ENCODE data around the gene TUB. TPM values are rescaled to one million over a fixed set of nuclear protein-coding genes. Genes with fewer than 3 reads are reported as not detected.

Gene TUB
- total RNA-seq, 1 experiment from 2014 or later = 3.3 TPM

DNA sequence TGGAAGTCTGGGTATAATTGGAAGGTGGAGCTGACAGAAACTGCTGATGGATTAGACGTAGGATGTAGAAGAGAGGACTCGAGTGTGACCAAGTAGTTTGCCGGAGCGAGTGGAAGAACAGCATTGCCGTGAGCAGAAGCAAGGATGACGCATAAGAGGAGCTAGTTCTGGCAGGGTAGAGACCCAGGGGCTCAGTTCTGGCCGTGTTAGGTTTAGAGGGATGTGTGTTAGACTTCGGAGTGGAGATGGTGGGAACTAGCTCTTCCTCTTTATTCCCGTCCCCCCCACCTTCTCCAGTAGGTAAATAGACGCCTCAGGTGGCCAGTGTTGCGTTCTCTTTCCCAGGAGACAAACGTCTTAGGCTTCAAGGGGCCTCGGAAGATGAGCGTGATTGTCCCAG lies 19.1 kb downstream of the TUB start:
- H3K9me3 ChIP-seq (ENCODE audit: low read length) = no peaks in the 10 kb centered on the region
- no TSS peak for BruUV-seq (replicated peaks)
- H2AFZ ChIP-seq (ENCODE audit: low read length) = no peak overlapping the region
- H3K4me2 ChIP-seq (ENCODE audit: low read length) = no peak overlapping the region
- no peaks in the 10 kb centered on the region for H4K20me1 ChIP-seq (ENCODE audit: low read length)
- no peak for ATAC-seq
- no peaks in the 10 kb centered on the region for H3K79me2 ChIP-seq (ENCODE audit: low read length)
- TF ChIP-seq EZH2 (IDR thresholded peaks at IDR 0.05; ENCODE audit: low read length, unreplicated experiment) (no peak), EZH2phosphoT487 (IDR thresholded peaks at IDR 0.05; ENCODE audit: borderline replicate concordance, low read length) (no peak)
- TF ChIP-seq, protein P1, sequence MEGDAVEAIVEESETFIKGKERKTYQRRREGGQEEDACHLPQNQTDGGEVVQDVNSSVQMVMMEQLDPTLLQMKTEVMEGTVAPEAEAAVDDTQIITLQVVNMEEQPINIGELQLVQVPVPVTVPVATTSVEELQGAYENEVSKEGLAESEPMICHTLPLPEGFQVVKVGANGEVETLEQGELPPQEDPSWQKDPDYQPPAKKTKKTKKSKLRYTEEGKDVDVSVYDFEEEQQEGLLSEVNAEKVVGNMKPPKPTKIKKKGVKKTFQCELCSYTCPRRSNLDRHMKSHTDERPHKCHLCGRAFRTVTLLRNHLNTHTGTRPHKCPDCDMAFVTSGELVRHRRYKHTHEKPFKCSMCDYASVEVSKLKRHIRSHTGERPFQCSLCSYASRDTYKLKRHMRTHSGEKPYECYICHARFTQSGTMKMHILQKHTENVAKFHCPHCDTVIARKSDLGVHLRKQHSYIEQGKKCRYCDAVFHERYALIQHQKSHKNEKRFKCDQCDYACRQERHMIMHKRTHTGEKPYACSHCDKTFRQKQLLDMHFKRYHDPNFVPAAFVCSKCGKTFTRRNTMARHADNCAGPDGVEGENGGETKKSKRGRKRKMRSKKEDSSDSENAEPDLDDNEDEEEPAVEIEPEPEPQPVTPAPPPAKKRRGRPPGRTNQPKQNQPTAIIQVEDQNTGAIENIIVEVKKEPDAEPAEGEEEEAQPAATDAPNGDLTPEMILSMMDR (conservative IDR thresholded peaks at IDR 0.05; ENCODE audit: low read depth, low read length) = no peak
- no peak for DNase-seq
- POLR2A ChIA-PET (ENCODE audit: unreplicated experiment) = interaction anchor here (0.7 kb wide), 1 partner anchor 97 kb away, joined by 4 read pairs; no protein-coding TSS in a partner anchor
- H3K4me3 ChIP-seq (ENCODE audit: low read length) = no peak overlapping the region
- intact Hi-C loops (cut with micrococcal nuclease) = no loop called here
- CTCF ChIA-PET = interaction anchor here (2.1 to 2.6 kb wide), 2 partner anchors 68 to 94 kb away, joined by 35 to 49 read pairs; no protein-coding TSS in a partner anchor
- no peaks in the 10 kb centered on the region for H3F3A ChIP-seq (ENCODE audit: low read length, unreplicated experiment)
- no peaks in the 10 kb centered on the region for H3K9me2 ChIP-seq (replicated peaks; ENCODE audit: low read length)
- H3K9ac ChIP-seq (ENCODE audit: low read length) = no peak overlapping the region
- no peak overlapping the region for H3K27ac ChIP-seq (ENCODE audit: low read length)
- H3K36me3 ChIP-seq (ENCODE audit: low read depth, low read length) = no peaks in the 10 kb centered on the region
- no peaks in the 10 kb centered on the region for H3K27me3 ChIP-seq (ENCODE audit: low read length)
- no peaks in the 10 kb centered on the region for H3K4me1 ChIP-seq (ENCODE audit: insufficient read depth, low read length)

DNA sequence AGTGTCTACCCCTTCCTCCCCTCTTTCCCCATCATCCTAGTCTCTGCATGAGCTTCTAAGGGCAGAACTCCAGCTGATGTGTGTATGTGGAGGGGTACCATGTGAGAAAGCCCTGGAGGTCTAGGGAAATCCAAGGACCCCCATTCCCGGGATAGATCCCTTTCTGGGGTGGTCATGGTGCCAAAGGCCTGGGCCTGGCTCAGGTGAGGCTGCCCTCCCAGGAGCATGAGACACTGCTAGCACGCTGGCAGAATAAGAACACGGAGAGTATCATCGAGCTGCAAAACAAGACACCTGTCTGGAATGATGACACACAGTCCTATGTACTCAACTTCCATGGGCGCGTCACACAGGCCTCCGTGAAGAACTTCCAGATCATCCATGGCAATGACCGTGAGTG lies 19.6 kb downstream of the TUB start:
- Histone ChIP-seq H3K4me1 (ENCODE audit: insufficient read depth, low read length) (no peaks in the 10 kb centered on the region), H3K79me2 (ENCODE audit: low read length) (no peaks in the 10 kb centered on the region), H3K36me3 (ENCODE audit: low read depth, low read length) (no peaks in the 10 kb centered on the region), H3K9me3 (ENCODE audit: low read length) (no peaks in the 10 kb centered on the region), H2AFZ (ENCODE audit: low read length) (no peak overlapping the region), H4K20me1 (ENCODE audit: low read length) (no peaks in the 10 kb centered on the region), H3K9me2 (replicated peaks; ENCODE audit: low read length) (no peaks in the 10 kb centered on the region), H3K27ac (ENCODE audit: low read length) (no peak overlapping the region), H3K9ac (ENCODE audit: low read length) (no peak overlapping the region), H3F3A (ENCODE audit: low read length, unreplicated experiment) (no peaks in the 10 kb centered on the region), H3K4me3 (ENCODE audit: low read length) (no peak overlapping the region), H3K27me3 (ENCODE audit: low read length) (no peaks in the 10 kb centered on the region), H3K4me2 (ENCODE audit: low read length) (no peak overlapping the region)
- no peak for DNase-seq
- no peak for ATAC-seq
- TF ChIP-seq, protein P1 (conservative IDR thresholded peaks at IDR 0.05; ENCODE audit: low read depth, low read length) = no peak
- no peak for TF ChIP-seq EZH2phosphoT487 (IDR thresholded peaks at IDR 0.05; ENCODE audit: borderline replicate concordance, low read length)
- no peak for TF ChIP-seq EZH2 (IDR thresholded peaks at IDR 0.05; ENCODE audit: low read length, unreplicated experiment)
- no TSS peak for BruUV-seq (replicated peaks)
- ChIA-PET POLR2A (ENCODE audit: unreplicated experiment) (interaction anchor here (0.7 kb wide), 1 partner anchor 97 kb away, joined by 4 read pairs; no protein-coding TSS in a partner anchor), CTCF (interaction anchor here (2.6 kb wide), 1 partner anchor 94 kb away, joined by 49 read pairs; no protein-coding TSS in a partner anchor)
- intact Hi-C loops (cut with micrococcal nuclease) = no loop called here

DNA sequence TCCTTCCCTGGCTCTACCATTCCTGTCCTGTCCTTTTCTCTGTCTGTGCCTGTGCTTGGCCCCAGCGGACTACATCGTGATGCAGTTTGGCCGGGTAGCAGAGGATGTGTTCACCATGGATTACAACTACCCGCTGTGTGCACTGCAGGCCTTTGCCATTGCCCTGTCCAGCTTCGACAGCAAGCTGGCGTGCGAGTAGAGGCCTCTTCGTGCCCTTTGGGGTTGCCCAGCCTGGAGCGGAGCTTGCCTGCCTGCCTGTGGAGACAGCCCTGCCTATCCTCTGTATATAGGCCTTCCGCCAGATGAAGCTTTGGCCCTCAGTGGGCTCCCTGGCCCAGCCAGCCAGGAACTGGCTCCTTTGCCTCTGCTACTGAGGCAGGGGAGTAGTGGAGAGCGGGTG lies 20.4 kb downstream of the TUB start:
- TF ChIP-seq EZH2 (IDR thresholded peaks at IDR 0.05; ENCODE audit: low read length, unreplicated experiment) (no peak), EZH2phosphoT487 (IDR thresholded peaks at IDR 0.05; ENCODE audit: borderline replicate concordance, low read length) (no peak)
- TF ChIP-seq, protein P1 (conservative IDR thresholded peaks at IDR 0.05; ENCODE audit: low read depth, low read length) = no peak
- no peaks in the 10 kb centered on the region for H3K36me3 ChIP-seq (ENCODE audit: low read depth, low read length)
- no peaks in the 10 kb centered on the region for H4K20me1 ChIP-seq (ENCODE audit: low read length)
- H3K9me3 ChIP-seq (ENCODE audit: low read length) = no peaks in the 10 kb centered on the region
- CTCF ChIA-PET = no interaction called here
- no peaks in the 10 kb centered on the region for H3K4me1 ChIP-seq (ENCODE audit: insufficient read depth, low read length)
- intact Hi-C loops (cut with micrococcal nuclease) = no loop called here
- H3F3A ChIP-seq (ENCODE audit: low read length, unreplicated experiment) = no peaks in the 10 kb centered on the region
- no peaks in the 10 kb centered on the region for H3K79me2 ChIP-seq (ENCODE audit: low read length)
- DNase-seq (no peak), ATAC-seq (no peak)
- no peak overlapping the region for H2AFZ ChIP-seq (ENCODE audit: low read length)
- no peak overlapping the region for H3K4me3 ChIP-seq (ENCODE audit: low read length)
- POLR2A ChIA-PET (ENCODE audit: unreplicated experiment) = no interaction called here
- H3K9me2 ChIP-seq (replicated peaks; ENCODE audit: low read length) = no peaks in the 10 kb centered on the region
- H3K9ac ChIP-seq (ENCODE audit: low read length) = no peak overlapping the region
- no TSS peak for BruUV-seq (replicated peaks)
- H3K27me3 ChIP-seq (ENCODE audit: low read length) = no peaks in the 10 kb centered on the region
- no peak overlapping the region for H3K27ac ChIP-seq (ENCODE audit: low read length)
- H3K4me2 ChIP-seq (ENCODE audit: low read length) = no peak overlapping the region
